ENCODE results near the gene RXRG.

GRCh38 chr1:165473081-165473480, 28.2 kb upstream of the RXRG start:
- TF ChIP-seq, protein P1, sequence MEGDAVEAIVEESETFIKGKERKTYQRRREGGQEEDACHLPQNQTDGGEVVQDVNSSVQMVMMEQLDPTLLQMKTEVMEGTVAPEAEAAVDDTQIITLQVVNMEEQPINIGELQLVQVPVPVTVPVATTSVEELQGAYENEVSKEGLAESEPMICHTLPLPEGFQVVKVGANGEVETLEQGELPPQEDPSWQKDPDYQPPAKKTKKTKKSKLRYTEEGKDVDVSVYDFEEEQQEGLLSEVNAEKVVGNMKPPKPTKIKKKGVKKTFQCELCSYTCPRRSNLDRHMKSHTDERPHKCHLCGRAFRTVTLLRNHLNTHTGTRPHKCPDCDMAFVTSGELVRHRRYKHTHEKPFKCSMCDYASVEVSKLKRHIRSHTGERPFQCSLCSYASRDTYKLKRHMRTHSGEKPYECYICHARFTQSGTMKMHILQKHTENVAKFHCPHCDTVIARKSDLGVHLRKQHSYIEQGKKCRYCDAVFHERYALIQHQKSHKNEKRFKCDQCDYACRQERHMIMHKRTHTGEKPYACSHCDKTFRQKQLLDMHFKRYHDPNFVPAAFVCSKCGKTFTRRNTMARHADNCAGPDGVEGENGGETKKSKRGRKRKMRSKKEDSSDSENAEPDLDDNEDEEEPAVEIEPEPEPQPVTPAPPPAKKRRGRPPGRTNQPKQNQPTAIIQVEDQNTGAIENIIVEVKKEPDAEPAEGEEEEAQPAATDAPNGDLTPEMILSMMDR (IDR thresholded peaks at IDR 0.05; ENCODE audit: low read depth, low read length): no peak
- TF ChIP-seq EZH2phosphoT487 (IDR thresholded peaks at IDR 0.05; ENCODE audit: low read depth): no peak
